NCI-H1694 (cell line): Measurements from ENCODE around the gene CAB39L.
A peak's percentile ranks its signal among the peaks of the same experiment; 100 is the strongest.
"Not testable (repeated sequence)": the region's sequence is repeated elsewhere in the genome, so short reads cannot be mapped to it uniquely, and the experiment has no call there.

Experiments used
- DNase-seq: peaks from one replicate; lab custom pipeline; 2025; lab: John Stamatoyannopoulos, UW

CAB39L gene

GRCh38 chr13:49310251-49310650 lies 133.6 kb downstream of the CAB39L start:
- no peak for DNase-seq

GRCh38 chr13:49308921-49309408 lies 134.9 kb downstream of the CAB39L start:
- no peak for DNase-seq

GRCh38 chr13:49308097-49308875 lies 135.6 kb downstream of the CAB39L start:
- DNase-seq = no peak

- DNase-seq = no peak
These were observed 136.5 kb downstream of the CAB39L start for GRCh38 chr13:49307365-49307764.

- DNase-seq = no peak
These were observed 138.0 kb downstream of the CAB39L start for GRCh38 chr13:49305792-49306425.

- no peak for DNase-seq
These were observed 138.8 kb downstream of the CAB39L start for GRCh38 chr13:49304763-49305700.

GRCh38 chr13:49304356-49304755 lies 139.5 kb downstream of the CAB39L start:
- DNase-seq = no peak

- no peak for DNase-seq
These were observed 140.2 kb downstream of the CAB39L start for GRCh38 chr13:49303533-49304252.

GRCh38 chr13:49302817-49303216 lies 141.0 kb downstream of the CAB39L start:
- DNase-seq = no peak

- no peak for DNase-seq
These were observed 141.6 kb downstream of the CAB39L start for GRCh38 chr13:49302222-49302621.

- DNase-seq = peak; percentile 16
These were observed 142.9 kb downstream of the CAB39L start for GRCh38 chr13:49300739-49301589.

- DNase-seq = no peak
These were observed 143.6 kb downstream of the CAB39L start for GRCh38 chr13:49300276-49300675.

GRCh38 chr13:49298903-49299605 lies 144.8 kb downstream of the CAB39L start:
- no peak for DNase-seq

- DNase-seq = no peak
These were observed 145.4 kb downstream of the CAB39L start for GRCh38 chr13:49298416-49298815.

GRCh38 chr13:49297338-49297737 lies 146.5 kb downstream of the CAB39L start:
- no peak for DNase-seq

GRCh38 chr13:49296659-49297058 lies 147.2 kb downstream of the CAB39L start:
- DNase-seq = no peak

GRCh38 chr13:49295244-49295643 lies 148.6 kb downstream of the CAB39L start:
- no peak for DNase-seq

- not testable (repeated sequence) for DNase-seq
These were observed 149.1 kb downstream of the CAB39L start for GRCh38 chr13:49294723-49295122.

- DNase-seq = no peak
These were observed 150.9 kb downstream of the CAB39L start for GRCh38 chr13:49292742-49293486.
